Breast epithelium (tissue), 3 donors: ENCODE data around the gene GSTP1.

Source experiments
- POLR2A ChIP-seq: fragments of 450-650 bp; IDR thresholded peaks from one replicate; pipeline ENCODE4 v1.6.1; 2016; ENCODE audit warnings: antibody characterized with exemption, mild to moderate bottlenecking, moderate library complexity
- POLR2AphosphoS5 ChIP-seq, 3 donors: sonication (generic); formaldehyde crosslinking; IDR thresholded peaks; one replicate each; pipeline ENCODE4 v1.6.1; 2017; ENCODE audit warnings: antibody characterized with exemption in 3 of 3

GRCh38 chr11:67606093-67606491 lies 22.5 kb downstream of the GSTP1 start:
- TF ChIP-seq POLR2AphosphoS5 (IDR thresholded peaks at IDR 0.05) (no peak), POLR2A (no peak)
